ENCODE data around the gene YIPF3.

GRCh38 chr6:43511824-43512415 is 4.8 kb downstream of the YIPF3 start:
- TF ChIP-seq, protein P1, sequence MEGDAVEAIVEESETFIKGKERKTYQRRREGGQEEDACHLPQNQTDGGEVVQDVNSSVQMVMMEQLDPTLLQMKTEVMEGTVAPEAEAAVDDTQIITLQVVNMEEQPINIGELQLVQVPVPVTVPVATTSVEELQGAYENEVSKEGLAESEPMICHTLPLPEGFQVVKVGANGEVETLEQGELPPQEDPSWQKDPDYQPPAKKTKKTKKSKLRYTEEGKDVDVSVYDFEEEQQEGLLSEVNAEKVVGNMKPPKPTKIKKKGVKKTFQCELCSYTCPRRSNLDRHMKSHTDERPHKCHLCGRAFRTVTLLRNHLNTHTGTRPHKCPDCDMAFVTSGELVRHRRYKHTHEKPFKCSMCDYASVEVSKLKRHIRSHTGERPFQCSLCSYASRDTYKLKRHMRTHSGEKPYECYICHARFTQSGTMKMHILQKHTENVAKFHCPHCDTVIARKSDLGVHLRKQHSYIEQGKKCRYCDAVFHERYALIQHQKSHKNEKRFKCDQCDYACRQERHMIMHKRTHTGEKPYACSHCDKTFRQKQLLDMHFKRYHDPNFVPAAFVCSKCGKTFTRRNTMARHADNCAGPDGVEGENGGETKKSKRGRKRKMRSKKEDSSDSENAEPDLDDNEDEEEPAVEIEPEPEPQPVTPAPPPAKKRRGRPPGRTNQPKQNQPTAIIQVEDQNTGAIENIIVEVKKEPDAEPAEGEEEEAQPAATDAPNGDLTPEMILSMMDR (IDR thresholded peaks at IDR 0.05; ENCODE audit: poor library complexity), result no peak
- no peak for TF ChIP-seq EZH2phosphoT487 (IDR thresholded peaks at IDR 0.05; ENCODE audit: low read depth, severe bottlenecking, unreplicated experiment)

All from hepatocyte (in vitro differentiated cells).